HG03571 (cell line): ENCODE results near the gene GALNT13.

ENCODE experiments used
- ATAC-seq: cut with Tn5 transposase; IDR thresholded peaks from one replicate; pipeline ENCODE4 v1.9.1; 2021; ENCODE audit not compliant: unreplicated experiment

Gene GALNT13

DNA sequence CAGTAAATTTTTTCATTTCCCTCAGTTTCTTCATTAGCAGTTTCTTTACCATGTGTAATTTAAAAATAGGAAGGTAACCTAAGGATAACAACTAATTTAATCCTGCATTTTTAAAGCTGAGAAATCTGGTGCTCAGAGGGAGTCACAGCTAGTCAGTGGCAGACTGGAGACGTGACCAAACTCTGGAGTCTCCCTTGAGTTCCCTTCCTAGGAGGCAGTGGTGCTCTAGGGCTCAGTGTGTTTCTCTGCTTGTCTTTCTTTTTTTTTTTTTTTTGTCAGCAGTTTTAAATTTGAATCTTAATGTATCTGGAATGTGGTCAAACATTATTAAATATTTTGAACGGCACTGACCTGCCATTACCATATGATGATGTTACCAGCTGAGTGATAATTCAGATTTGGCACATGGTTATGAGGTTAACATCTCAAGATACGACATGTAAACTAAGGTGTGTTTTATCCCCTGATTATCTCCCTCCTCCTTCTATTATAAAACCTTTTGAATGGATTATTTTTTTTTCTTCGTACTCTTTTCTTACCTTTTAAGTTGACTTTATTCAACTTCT is 226.2 kb downstream of the GALNT13 start:
- ATAC-seq, result no peak

- no peak for ATAC-seq
These were observed 249.0 kb downstream of the GALNT13 start for GRCh38 chr2:154120706-154121105.

GRCh38 chr2:154125891-154126290 is 254.2 kb downstream of the GALNT13 start:
- ATAC-seq, result no peak

DNA sequence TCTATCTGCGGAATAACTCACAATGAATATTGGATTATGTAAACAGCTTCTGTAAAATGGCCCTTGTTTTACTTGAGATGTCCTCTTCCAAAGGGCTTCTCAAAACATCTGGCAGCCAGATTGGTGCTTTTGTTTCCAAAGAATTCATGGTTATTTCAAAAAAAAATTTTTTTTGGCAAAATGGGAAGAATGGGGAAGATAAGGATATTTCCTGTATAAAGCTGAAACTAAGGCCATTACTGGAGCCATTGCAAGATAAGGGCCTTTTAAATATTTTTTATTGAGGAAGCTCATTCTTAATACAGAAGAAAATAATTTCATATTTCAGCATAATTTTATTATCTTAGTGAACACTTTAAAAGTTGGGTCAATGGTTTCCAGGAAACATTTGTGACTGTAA is 259.1 kb downstream of the GALNT13 start:
- no peak for ATAC-seq

DNA sequence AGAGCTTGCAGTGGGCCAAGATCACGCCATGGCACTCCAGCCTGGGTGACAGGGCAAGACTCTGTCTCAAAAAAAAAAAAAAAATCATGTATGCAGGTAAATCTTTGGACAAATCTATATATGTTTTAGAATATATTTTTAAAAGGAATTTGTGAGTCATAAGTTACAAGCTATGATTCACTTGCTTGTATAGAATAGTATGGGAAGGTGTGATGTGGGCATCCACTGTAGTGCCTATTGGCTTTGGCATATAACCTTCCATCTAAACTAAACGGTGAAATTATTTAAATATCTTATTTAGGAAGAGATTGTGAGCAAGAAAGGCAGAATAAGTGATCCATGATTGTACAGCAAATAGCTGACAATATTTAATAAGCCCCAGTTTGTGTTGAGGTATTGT is 261.1 kb downstream of the GALNT13 start:
- no peak for ATAC-seq

GRCh38 chr2:154133823-154134222 is 262.1 kb downstream of the GALNT13 start:
- no peak for ATAC-seq

- no peak for ATAC-seq
These were observed 268.7 kb downstream of the GALNT13 start for GRCh38 chr2:154140249-154141025.

GRCh38 chr2:154142480-154142879 is 270.8 kb downstream of the GALNT13 start:
- ATAC-seq, result no peak

- ATAC-seq, result no peak
These were observed 271.4 kb downstream of the GALNT13 start for GRCh38 chr2:154143105-154143504.

GRCh38 chr2:154158101-154158500 is 286.4 kb downstream of the GALNT13 start:
- ATAC-seq, result no peak

- no peak for ATAC-seq
These were observed 289.6 kb downstream of the GALNT13 start for GRCh38 chr2:154161286-154161685.

- ATAC-seq, result no peak
These were observed 298.7 kb downstream of the GALNT13 start for GRCh38 chr2:154170400-154170799.

- no peak for ATAC-seq
These were observed 301.4 kb downstream of the GALNT13 start for GRCh38 chr2:154173164-154173563.

GRCh38 chr2:154173919-154174318 is 302.2 kb downstream of the GALNT13 start:
- ATAC-seq, result no peak

DNA sequence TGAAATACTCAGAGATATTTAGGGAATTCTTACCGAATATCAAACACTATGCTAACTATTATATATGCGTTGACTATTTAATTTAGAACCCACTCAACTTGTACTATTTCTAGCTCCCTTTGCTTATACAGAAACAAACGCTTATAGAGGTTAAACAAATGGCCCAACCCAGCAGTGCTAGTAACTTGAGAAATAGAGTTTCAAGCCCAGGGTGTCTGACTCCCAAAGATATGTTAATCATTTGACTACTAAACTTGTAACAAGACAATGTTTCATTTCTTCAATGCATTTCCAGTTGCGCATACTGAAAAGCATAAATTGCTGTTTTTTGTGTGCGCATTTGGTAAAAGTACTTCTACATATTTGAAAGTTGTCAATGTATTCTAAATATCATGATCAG is 310.3 kb downstream of the GALNT13 start:
- ATAC-seq, result no peak

DNA sequence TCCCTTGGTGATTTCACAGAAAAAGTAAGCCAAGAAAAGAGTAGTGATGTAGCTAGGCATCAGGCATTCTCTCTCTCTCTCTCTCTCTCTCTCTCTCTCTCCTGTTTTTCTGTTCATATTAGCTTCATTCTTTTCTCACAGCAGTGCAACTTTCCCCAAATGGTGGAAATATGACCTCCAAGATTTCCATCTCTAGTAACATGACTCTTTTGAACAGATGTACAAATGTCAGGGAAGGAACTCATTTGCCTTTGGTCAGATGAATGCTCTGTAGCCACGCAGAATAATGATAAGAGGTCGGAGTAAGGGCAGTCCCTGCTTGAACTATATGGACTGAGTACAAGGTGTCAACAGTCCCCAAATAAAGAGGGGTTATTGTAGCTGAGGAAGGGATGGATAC is 316.2 kb downstream of the GALNT13 start:
- ATAC-seq, result no peak

DNA sequence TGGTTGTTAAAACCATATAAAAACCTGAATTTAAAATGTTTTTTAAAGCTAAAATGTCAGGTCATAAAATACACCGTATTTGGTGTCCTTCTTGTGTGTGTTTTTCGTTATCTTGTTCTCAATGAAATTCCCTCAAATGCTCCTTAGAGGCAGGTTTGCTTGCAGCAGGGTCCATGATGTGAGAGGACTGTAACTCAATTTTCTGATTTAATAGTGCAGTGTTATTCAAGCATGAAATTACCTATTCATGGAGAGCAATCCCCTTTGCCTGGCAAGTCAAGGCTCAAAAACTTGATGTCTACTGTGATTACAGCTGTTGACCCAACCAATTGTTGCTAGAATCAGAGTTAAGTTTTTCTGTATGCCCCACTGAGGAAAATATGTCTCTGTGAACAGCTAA is 318.2 kb downstream of the GALNT13 start:
- ATAC-seq, result no peak

DNA sequence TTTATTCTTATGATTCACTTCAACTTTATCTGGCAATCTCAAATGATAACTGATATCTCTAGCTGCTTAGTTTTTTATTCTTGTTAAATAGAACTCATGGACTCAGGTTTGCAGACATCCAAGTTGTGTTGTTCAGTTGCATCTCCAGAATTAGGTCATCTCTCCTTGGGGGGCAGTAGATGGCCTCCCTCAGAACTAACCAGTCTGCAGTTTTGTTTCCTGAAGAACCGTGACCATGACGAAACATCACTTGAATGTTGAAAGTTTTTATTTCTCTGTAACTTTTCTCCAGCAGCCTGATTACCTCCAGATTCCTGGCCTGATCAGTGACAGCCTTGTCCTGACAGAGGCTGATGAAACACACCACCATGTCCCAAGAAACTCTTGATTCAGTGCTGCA is 321.5 kb downstream of the GALNT13 start:
- ATAC-seq, result no peak

GRCh38 chr2:154194909-154195643 is 323.4 kb downstream of the GALNT13 start:
- no peak for ATAC-seq

GRCh38 chr2:154195644-154196195 is 324.0 kb downstream of the GALNT13 start:
- no peak for ATAC-seq

DNA sequence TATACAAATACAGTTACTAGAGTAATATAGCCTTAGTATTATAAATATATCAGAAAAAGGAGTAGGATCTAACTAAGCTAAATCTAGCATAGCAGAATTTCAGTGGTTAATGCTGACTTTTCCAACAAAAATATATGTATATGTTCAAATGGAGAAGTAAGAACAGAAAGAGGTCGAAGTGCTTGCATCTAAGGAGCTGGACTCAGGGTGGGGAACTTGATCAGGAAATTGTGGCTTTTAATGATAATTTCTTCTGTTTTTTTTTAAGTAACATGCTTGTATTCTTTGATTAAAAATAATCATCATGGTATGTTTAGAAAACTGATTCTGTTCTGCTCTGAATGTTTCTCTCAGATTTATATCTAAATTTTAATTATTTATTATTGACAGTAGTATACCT is 327.1 kb downstream of the GALNT13 start:
- no peak for ATAC-seq

GRCh38 chr2:154203206-154203605 is 331.5 kb downstream of the GALNT13 start:
- no peak for ATAC-seq
